ENCODE measurements around the gene ADCY6.

Gene ADCY6

DNA sequence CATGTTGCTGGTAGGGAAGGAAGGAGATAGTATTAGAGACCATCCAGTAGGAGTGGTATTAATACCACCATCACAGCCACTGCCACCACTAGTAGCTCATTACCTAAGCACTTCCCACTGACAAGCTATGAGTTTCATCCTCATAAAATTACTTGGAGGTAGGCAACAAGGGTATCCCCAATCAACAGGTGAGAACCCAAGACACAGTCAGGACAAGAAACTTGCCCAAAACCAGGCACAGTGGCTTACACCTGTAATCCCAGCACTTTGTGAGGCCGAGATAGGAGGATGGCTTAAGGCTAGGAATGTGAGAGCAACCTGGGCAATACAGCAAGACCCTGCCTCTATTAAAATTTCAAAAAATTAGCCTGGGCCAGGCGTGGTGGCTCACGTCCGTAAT lies 5.5 kb downstream of the ADCY6 start:
- no peak for DNase-seq (ENCODE audit: low spot score)

DNA sequence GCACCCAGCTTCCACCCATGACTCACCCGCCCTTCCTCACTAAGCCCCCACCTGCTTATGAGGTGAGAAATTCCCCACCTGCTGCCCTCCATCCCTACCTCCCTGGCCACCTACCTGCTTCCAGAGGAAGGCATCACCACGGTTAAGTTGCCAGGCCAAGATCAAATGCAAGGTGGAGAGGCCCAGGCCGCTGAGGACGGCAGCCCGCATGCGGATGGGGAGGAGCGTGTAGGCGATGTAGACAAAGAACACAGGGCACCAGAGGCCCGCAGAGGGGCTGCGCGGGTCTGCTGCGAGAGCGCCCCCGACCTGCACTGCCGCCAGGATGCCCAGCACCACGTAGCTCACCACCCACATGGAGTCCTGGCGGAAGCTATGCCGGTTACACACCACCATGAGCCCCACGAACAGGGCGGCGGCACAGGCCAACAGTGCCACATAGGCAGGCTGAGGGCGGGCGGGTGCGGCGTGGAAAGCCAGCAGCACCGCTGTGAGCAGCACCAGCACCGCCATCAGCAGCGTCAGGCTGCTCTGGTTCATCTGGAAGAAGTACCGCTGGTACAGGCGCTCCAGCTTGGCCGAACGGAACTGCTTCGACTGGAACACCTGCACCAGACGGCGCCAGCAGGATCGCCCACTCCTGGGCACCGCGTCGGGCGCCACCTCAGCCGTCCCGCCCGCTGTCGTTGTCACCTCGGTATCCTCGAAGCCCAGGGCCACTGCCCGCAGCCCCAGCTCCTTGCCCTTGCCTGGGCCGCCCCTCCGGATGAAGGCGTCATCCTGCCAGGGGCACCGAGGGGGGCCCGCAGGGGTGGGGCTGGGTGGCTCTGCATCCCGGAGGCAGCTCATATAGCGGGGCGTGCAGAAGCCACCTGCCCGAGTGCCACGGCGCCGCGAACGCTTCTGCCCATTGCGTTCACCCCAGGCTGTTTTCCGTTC lies 6.2 kb downstream of the ADCY6 start:
- DNase-seq (ENCODE audit: low spot score), result no peak

DNA sequence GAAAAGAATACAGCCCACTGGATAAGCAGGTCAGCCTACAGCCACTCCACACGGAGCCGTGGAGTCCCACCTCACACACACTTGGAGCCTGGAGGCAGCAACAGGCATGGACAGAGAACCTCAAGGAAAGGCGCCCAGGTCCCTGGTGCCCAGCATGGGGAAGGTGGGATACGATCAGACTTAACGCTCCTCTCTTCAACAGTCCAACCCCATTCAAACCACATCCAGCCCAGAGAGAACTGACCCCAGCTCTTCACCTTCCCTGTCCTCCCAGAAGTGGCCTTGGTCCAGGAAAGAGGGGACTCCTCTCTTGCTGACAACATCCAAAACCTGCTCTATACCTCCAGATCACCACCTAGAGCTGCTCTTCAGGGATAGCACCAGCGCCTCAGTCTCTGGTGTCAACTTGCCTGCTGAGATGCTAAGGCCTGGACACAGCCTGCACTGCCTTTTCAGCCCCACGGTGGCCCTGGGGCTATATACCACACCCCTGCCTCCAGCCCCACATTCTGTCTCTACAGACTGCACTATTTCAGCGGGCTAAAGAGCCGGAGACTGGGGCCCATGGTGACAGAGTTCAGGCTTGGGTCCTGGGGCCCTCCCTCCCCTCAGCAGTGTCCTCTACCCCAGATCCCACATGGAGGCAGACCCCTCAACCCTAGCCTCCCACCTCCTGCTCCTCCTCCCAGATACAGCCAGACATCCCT lies 7.0 kb downstream of the ADCY6 start:
- DNase-seq (ENCODE audit: low spot score), result no peak

DNA sequence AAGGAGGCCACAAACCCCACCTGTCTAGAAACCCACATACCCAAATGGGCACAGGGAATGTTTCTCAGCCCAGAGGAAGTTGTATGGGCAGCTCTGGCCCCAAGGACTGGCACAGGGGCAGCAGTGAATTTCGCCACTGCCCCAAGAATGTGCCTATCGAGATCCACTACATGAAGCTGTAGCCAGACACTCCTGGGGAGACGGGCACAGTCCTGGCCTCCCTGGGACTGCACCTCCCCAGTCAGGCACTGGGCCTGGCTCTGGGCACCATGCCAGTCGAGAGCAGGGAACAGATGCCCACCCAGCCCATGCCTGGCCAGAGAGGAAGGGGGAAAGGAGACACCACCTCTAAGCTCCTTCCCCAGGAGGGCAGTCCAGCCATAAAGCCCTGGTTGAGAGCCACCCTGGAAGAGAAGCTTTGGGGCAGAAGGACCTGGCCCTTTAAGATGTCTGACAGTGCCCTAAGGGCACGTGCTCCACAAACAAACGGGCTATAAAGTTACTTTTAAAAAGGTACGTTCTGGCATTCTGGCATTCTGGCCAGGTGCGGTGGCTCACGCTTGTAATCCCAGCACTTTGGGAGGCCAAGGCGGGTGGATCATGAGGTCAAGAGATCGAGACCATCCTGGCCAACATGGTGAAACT lies 8.4 kb downstream of the ADCY6 start:
- no peak for DNase-seq (ENCODE audit: low spot score)

- DNase-seq (ENCODE audit: low spot score), result no peak
Observed at GRCh38 chr12:48779869-48780268, 9.0 kb downstream of the ADCY6 start.

- no peak for DNase-seq (ENCODE audit: low spot score)
Observed at GRCh38 chr12:48777501-48778400, 11.1 kb downstream of the ADCY6 start.

DNA sequence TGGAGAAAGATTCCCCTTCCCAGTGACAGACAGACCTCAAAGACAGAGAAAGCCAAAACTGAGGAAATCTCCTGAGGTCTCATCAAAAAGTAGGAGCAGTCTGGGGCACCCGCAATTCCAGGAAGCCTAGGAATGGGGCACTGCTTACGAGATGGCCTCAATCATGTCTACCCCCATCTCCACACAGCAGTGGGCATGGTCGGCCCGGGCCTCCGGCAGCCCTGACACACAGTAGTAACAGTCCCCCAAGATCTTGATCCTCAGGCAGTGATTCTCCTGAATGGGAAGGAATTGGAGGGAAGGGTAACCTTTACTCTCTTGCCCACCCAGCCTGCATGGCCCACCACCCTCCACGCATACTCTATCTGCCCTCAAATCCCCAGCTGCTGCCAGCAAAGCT lies 11.9 kb downstream of the ADCY6 start:
- DNase-seq (ENCODE audit: low spot score), result no peak

DNA sequence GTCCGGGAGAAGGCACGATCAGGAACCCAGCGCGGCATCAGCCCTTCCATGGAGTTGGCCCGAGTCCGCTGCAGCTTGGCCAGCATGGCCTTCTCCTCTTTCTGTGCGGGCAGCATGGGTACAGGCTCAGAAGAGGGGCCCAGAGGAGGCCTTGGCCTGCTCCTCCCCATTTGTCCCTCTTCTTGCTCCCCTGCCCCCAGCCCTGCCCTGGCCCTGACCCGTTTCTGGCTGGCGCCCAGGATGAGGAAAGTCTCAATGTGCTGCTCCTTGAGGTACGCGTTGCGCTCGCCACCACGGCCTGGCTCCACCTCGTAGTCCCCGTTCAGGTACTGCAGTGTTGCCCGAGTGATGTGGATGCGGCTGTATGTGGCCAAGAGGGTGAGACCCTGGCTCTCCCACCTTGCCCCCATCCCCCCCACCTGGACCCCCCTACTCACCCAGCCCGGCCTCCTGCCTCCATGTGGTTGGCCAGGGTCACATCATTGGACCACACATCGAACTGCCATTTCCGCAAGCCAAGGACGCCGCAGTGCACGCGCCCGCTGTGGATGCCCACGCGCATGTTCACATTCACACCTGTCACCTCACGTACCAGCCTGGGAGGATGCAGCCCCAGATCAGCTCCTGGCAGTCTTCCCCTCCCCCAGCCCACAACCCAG lies 12.8 kb downstream of the ADCY6 start:
- DNase-seq (ENCODE audit: low spot score), result no peak

DNA sequence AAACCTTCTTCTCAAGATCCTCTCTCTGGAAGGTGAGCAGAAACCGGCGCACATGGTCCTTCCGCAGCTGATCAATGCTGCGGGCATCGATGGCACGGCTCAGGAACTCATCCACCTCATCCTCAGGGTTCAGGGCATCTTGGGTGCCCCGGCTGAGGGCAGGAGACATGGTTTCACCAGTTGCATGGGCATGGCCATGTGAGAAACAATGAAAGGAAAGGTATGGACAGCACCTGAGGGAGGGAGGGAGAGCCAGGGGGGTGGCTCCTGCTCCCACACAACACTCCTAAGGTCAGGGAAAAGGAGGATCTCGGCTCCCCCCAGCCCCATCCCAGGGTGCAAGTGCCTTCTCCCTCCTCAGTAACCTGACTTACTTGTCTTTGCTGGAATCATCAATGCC lies 13.6 kb downstream of the ADCY6 start:
- DNase-seq (ENCODE audit: low spot score), result no peak

- DNase-seq (ENCODE audit: low spot score), result no peak
Observed at GRCh38 chr12:48774516-48774915, 14.4 kb downstream of the ADCY6 start.

- DNase-seq (ENCODE audit: low spot score), result no peak
Observed at GRCh38 chr12:48773686-48774085, 15.2 kb downstream of the ADCY6 start.

DNA sequence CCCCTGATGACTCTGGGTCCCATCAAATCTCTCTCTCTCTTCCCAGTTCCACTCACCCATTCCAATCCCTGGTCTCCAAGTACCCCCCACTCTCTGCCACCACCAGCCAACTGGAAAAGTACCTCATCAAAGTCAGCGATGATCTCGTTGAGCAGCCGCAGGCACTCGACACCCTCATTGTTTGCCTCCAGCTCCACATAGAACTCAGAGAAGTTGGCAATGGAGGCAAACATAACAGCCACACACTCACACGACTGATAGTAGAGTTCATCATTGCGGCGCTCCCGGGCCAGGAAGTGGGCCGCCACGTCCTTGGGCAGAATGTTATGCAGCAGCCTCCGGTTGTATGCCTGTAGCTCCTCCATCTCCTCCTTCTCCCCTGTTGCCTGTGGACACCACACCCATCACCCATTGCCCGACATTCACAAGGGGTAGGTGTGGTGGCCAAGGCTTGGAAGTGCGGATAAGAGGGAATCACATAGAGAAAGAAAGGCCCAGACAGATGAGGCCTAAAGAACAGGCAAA lies 17.2 kb downstream of the ADCY6 start:
- DNase-seq (ENCODE audit: low spot score), result no peak

- no peak for DNase-seq (ENCODE audit: low spot score)
Observed at GRCh38 chr12:48770756-48771155, 18.1 kb downstream of the ADCY6 start.

- no peak for DNase-seq (ENCODE audit: low spot score)
Observed at GRCh38 chr12:48768736-48769135, 20.2 kb downstream of the ADCY6 start.

DNA sequence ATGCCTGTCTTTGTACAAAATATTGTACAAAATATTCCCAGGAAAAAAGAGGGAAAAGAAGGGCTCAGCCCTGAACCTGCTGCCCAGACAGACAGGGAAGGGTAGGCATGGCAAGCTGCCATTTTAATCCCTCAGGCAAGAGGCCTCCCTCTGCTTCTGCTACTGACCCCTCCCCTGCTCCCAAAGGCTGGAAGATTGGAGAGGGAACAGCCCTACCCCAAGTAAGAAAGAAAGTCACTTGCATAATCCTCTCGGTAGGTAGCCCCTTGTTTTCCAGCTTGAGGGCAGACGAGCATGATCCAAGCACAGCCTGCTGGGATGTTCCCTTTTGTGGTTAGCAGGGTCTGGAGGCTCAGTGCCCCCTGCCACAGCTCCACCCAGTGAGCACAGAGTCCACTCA lies 20.7 kb downstream of the ADCY6 start:
- no peak for DNase-seq (ENCODE audit: low spot score)

DNA sequence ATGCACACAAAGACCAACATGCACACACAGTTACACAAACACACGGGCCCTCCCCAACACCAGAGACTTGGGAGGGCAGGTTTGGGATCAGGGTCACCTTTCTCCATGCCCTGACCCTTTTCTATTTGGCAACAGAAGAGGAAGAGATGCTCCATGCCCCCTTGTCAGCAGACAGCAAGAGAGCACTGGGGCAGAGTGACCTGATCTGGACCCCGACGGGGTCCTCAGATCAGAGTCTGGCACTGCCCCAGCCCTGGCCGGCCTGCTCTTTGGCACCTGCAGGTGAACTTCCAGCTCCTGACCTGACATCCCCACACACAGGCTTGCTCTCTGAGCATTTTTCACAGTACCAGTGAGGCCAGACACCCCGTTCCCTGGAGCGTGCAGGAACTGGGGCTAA lies 21.4 kb downstream of the ADCY6 start:
- DNase-seq (ENCODE audit: low spot score), result no peak

DNA sequence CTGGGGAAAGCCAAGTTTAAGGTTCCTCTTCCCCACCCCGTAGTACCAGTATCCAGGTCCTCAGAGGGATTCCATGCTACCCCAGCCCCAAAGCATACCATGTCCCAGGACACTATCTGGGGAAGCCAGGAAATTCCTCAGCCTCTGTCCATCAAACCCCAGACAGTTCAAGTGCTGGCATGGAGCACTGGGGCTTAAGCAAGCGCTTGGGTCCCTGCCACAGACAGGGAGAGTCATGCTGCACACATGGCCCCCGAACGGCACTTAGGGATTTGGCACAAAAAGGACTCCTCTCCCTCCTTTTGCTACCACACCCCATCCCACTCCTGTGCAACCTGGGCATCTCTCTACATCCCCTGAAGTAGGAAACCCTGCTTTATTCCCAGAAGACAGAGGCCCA lies 21.8 kb downstream of the ADCY6 start:
- no peak for DNase-seq (ENCODE audit: low spot score)

DNA sequence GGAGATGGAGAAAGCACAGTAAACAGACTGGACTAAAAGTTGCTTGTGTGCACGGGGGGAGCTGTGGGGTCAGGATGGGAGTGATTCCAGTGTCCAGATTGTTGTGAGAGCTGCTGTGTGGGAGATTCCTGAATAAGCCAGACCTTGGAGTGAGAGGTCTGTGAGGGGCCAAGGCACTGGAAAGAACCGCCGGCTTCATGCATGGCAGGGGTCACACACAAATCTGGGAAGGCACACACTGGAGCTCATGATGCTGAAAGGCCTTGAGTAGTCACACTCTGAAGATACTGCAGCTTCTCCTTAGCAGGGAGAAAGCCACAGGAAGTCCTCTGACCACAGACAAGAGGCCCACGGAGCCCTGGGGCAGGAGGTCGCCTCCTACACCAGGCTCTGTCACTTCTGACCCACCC lies 23.1 kb downstream of the ADCY6 start:
- DNase-seq (ENCODE audit: low spot score), result no peak

DNA sequence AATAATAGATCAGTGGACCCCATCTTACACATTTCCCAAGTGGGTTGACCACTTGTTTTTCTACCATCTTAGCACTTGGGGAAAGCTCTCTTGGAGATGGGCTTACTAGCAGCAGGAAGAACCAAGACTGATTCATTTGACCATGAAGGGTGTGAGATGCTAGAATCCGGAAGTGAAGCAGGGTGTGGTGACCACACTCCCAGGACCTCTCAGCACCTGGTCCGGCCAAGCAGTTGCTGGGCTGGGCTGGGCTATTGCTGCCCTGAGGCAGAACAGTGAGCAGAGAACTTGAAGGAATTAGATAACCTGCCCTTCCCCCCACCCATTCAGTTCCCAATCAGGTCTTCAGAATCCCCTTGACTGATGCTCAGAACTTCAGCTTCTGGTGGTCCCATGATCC lies 24.4 kb downstream of the ADCY6 start:
- no peak for DNase-seq (ENCODE audit: low spot score)

- DNase-seq (ENCODE audit: low spot score), result no peak
Observed at GRCh38 chr12:48758737-48759136, 30.2 kb downstream of the ADCY6 start.

DNA sequence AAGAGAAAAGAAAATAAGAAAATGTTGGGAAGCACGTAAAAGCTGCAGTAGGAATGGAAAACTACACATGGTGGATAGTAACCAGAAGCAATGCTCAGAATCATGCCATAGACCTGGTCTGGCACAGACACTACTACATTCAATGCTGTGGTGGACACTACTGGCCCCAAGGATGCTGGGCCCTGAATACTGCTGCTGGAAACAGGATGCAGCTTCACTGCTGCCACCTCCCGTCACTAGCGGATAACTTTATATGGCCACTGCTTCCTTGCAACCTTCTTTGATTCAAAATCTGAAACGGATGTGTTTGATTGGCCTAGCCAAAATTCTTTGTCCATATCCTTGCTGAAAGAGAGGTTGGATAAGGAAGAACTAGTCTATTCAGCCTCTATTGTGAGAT lies 30.7 kb downstream of the ADCY6 start:
- DNase-seq (ENCODE audit: low spot score), result no peak

Measured in hematopoietic multipotent progenitor cell treated with erythropoietin and hydrocortisone succinate and interleukin-3 and kit ligand, for 17 days (in vitro differentiated cells).